Activated CD8-positive, alpha-beta memory T cell treated with anti-CD3 and anti-CD28 coated beads, Interleukin-2, amount 50 U/mL, for 4 hours (primary cell): ENCODE measurements around the gene HOXD3.

Source experiments
- DNase-seq: peaks from one replicate; pipeline ENCODE4 v3.0.0-alpha.2; 2020

The HOXD3 gene

GRCh38 chr2:176122052-176122682 lies 34.9 kb upstream of the HOXD3 start:
- DNase-seq, result no peak

GRCh38 chr2:176122683-176123410 lies 34.3 kb upstream of the HOXD3 start, which contains the start of gene HOXD9:
TSS of gene HOXD9 (plus strand) at chr2:176122719. CDS start at chr2:176122769, 50 bp downstream.
- no peak for DNase-seq

GRCh38 chr2:176123411-176124109 lies 33.5 kb upstream of the HOXD3 start:
- DNase-seq, result no peak

GRCh38 chr2:176124110-176124946 lies 32.8 kb upstream of the HOXD3 start:
- DNase-seq, result no peak

- DNase-seq, result no peak
Observed at GRCh38 chr2:176124947-176125771, 31.9 kb upstream of the HOXD3 start.

GRCh38 chr2:176125772-176126054 lies 31.4 kb upstream of the HOXD3 start:
- DNase-seq, result no peak

GRCh38 chr2:176126929-176127773 lies 30.0 kb upstream of the HOXD3 start:
- peak; percentile 74 for DNase-seq

- no peak for DNase-seq
Observed at GRCh38 chr2:176127774-176128072, 29.4 kb upstream of the HOXD3 start.

GRCh38 chr2:176128172-176128981 lies 28.7 kb upstream of the HOXD3 start:
- DNase-seq, result no peak

GRCh38 chr2:176128982-176129796 lies 27.9 kb upstream of the HOXD3 start, which contains the start of gene HOXD8:
TSS of gene HOXD8 (plus strand) at chr2:176129705. CDS start at chr2:176130367, 662 bp downstream.
- no peak for DNase-seq

- no peak for DNase-seq
Observed at GRCh38 chr2:176129813-176130146, 27.3 kb upstream of the HOXD3 start.

GRCh38 chr2:176130147-176130956 lies 26.8 kb upstream of the HOXD3 start:
- DNase-seq, result no peak

- DNase-seq, result no peak
Observed at GRCh38 chr2:176130957-176131847, 25.9 kb upstream of the HOXD3 start.

GRCh38 chr2:176131848-176132158 lies 25.3 kb upstream of the HOXD3 start:
- no peak for DNase-seq

GRCh38 chr2:176132205-176133171 lies 24.6 kb upstream of the HOXD3 start:
- no peak for DNase-seq

- no peak for DNase-seq
Observed at GRCh38 chr2:176133389-176133788, 23.7 kb upstream of the HOXD3 start.

GRCh38 chr2:176134035-176134434 lies 23.1 kb upstream of the HOXD3 start:
- DNase-seq, result no peak
